HG02943 (cell line): ENCODE results near the gene GID8.

Experiments used
- ATAC-seq: cut with Tn5 transposase; IDR thresholded peaks from one replicate; pipeline ENCODE4 v1.9.1; 2021; ENCODE audit warnings: mild to moderate bottlenecking, low read depth, moderate library complexity; ENCODE audit not compliant: unreplicated experiment

GID8 gene

DNA sequence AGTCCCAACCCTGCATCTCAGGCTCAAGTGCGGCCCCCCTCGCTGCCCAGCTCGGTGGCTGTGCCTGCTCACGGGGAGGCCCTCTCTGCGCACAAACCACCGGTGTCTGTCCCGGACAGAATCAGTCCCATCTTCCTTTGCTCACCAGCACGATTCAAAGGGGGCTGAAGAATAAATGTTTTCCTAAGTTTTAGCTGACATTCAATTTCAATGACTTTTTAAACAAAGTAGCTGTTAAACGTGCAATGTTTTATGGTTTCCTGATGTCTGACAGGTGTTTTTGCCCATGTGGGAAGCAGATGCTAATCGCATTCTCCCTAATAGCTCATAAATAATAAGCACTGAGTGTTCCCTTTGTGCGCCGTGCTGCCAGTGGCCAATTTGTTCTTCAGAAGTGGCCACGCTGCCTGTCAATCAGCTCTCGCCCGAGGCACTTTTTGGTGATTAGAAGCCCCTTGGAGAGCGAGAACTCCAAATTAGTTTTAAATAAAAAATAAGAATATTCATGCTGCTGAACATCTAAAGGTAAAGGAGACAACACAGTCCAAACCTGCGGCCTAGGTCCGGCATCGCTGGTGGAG, 42.5 kb downstream of the GID8 start:
- no peak for ATAC-seq

DNA sequence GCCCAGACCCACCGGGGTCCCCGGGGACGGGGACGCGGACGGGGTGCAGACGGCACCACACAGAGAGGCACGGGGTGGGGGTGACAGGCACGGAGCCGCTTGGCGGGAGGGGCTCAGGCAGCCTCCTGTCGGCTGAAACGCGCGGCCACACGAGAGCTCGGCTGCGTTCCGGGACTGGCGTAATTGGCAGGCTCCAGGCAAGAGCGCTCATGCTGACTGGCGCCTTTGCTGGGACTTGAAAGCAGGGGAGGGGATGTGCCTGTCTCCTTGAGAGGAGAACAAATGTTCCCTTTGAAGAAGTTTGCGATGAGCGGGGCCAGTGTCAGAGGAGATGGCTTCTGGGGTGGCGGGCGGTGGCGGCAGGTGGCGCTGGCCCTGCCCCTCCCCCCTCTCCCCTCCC, 43.0 kb downstream of the GID8 start:
- no peak for ATAC-seq

DNA sequence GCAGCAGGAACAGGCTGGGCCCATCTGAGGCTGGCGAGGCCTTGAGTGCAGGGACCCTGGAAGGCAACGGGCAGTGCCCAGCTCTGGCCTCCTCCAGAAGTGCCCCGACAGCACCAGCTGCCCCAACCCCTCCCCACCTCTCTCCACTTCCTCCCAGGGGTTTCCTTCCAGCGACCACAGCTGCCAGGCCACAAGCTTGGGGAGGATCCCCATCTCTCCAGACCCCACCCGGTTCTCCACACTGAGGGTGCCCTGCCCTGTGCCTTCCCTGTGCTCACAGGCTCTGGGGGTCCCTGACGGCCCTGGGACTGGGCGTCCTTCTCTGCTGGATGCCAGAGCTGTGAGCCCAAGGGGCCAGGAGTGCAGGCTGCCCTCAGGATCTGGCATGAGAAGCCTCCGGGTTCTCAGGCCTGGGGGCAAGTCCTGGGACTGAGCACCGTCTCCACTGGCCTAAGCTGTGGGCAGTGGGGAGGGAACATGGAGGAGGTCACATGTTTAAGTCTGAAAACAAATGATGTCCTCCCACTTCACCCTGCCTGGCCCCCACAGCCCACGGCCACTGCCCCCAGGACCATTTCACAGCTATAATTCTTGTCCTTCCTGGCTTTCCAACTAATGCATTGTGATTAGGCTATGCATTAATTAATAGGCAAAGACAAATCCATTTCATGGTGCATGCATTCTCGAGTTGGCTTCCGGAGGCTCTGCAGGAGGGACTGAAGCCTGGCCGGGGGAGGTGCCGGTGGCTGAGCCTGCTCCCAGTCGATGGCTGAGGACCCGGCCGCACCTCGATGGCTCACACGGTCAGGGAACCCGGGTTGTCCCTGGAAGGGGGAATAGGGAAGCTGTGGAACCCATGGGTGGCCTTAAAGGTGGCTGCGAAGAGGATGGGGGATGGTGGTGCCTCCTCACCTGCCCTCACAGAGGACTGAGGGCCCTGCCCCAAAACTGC, 44.5 kb downstream of the GID8 start:
- ATAC-seq = no peak

DNA sequence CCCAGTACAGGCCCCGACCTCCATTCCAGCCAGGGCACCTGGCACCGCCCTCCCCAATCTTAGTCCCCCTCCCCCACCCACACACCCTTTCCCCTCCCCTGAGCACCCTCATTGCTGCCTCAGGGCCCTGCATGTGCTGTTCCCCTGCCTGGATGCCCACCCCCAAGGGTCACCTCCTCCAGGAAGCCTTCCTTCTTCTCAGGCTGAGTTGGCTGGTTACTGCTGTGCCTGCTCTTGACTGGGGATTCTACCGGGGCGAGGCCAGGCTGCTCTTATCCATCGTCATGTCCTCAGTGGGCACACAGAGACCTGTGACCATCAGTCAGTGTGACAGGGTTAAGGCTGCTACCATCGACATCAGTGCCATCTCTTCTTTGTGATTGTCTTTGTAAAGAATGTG, 45.3 kb downstream of the GID8 start:
- no peak for ATAC-seq

DNA sequence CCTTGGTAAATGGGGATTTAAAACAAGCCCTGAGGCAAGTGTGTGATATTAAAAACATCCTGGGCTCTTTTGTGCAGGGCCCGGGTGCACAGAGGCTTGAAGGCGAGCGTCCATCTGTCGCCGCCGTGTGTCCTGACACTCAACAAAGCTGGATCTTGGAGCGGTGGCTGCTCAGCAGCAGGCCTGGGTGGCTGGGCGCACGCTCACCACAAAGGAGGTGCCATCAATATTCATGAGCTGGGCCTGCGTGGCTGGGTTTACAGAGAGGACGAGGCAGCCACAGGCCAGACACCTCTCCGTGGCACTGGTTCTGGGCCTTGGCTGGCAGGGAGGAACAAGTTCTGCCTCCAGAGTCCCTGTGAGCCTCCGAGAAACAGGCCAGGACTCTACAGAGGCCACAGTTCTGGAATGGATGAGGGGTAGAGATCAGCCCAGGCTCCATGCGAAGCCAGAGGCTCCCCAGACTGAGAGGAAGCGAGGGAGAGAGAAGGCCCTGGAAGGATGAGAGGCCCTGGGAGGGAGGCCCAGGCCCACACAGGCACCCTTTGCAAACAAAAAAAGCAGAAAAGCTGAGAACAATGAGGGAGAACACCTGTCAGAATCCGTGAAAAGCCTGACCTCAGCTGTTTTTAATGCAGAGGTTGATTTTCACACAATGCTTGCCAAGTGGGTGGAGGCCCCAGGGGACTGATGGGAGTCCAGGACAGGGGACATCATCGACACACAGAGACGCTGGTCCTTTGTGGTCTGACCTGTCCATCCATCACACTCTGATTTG, 46.9 kb downstream of the GID8 start:
- no peak for ATAC-seq

DNA sequence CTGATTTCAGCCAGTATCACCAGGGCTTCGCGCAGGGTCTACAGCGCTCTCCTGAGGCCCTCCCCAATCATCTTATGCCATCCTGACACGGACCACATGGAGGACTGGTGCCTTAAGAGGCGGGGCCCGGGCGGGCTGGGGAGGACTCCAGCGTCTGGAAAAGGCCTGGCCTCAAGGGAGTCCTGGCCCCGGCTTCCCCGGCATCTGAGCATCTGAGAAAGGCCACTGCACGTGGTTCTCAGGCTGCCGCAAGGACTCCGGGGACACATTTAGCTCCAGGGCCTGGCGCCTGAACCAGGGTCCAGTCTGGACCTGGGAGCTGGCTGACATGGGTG, 47.5 kb downstream of the GID8 start:
- no peak for ATAC-seq

DNA sequence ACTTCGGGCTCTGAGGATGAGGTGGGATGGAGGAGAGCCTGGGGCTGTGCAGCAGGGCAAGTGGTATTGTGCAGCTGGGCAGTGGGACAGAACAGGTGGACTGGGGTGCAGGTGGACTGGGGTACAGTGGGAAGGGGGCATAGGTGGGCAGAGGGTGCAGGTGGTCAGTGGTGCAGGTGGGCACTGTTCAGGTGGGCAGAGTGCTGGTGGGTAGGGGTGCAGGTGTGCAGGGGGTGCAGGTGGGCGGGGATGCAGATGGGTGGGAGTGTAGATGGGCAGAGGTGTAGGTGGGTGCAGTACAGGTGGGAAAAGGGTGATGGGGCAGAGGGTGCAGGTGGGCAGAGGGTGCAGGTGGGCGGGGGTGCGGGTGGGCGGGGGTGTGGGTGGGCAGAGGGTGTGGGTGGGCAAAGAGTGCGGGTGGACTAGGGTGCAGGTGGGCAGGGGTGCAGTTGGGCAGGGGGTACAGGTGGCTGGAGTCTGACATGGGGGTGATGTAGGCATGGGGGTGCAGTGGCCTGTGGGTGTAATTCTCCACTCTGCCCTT, 48.4 kb downstream of the GID8 start:
- ATAC-seq = no peak

DNA sequence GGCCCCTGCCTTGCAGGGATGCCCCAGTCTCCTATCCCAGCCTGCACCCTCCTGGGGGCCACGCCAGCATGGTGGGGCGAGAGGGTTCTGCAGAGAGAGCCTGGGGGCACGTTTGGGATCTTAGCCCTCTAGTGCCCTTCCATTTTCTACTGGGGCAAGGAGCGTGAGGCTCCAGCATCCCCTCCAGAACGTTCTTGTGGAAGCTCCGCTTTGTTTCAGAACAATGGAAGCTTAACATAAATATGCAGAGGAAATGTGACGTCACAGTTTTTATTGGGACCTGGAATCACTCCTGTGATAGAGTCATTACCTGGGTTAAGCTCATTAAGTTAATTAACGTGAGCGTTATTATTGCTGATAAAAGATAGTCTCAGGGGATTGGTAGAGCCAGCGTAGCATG, 49.2 kb downstream of the GID8 start:
- no peak for ATAC-seq

DNA sequence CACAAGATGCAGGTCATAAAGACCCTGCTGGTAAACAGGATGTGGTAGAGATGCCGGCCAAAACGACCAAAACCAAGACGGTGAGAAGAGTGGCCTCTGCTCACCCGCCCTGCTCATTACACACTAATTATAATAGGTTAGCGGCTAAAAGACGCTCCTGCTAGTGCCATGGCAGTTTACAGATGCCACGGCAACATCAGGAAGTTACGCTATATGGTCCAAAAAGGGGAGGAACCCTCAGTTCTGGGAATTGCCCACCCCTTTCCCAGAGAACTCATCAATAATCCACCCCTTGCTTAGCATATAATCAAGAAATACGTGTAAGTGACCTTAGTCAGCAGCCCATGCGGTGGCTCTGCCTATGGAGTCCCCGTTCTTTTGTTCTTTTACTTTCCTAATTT, 51.3 kb downstream of the GID8 start:
- no peak for ATAC-seq

DNA sequence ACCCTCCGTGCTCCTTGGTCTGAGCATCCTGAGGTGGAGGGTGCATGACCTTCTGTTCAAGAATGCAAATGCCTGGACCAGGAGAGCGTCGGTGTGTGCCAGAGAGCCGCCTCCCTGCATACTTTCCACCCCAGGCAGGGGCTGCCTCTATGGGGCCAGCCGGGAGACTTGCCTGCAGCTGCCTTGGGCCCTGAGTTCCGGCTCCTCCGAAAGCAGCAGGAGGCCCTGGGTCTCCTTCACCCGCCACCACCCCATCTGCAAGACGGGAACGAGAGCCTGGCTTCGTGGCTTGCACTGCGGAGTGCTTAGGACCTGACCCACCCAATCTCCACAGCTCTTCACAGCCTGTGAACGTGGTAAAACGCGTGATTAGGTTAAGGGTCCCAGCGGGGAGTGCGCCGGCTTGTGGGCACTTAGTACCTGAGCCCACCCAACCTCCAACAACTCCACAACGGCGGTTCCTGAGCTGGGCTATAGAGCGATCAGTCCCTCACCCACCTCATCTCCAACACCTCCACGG, 52.4 kb downstream of the GID8 start:
- ATAC-seq = no peak

DNA sequence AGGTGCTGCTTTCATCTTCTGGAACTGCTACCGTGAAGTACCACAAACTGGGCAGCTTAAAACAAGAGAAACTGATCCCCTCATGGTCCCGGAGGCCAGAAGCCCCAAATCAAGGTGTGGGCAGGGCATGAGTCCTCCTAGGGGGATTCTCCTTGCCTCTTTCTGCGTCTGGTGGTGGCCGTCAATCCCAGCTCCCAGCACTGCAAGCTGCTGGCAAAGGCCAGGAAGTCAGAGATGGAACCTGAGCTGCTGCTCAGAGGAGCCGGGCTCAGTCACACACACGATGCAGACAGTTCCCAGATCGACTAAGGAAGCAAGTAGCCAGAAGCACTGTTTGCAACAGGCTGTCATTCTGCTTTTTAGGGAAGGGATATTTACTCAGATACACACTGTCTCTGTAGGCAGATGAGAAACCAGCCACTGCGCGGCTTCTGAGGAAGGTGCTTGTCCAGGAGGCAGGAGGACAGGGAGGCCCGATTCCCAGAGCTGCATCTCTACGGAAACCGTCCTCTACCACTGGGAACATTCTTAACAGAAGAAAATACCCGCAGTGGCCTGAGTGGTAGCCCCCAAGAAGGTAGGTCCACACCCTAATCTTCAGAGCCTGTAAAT, 53.4 kb downstream of the GID8 start:
- ATAC-seq = no peak

DNA sequence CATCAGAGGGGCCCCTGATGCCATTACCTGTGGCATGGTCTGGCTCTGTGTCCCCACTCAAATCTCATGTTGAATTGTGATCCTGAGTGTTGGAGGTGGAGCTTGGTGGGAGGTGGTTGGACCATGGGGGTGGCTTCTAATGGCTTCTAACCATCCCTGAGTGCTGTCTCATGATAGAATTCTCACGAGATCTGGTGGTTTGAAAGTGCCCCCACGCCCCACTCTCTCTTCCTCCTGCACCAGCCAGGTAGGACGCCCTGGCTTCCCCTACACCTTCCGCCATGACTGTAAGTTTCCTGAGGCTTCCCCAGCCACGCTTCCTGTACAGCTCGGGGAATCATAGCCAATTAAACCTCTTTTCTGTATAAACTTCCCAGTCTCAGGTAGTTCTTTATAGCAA, 53.9 kb downstream of the GID8 start:
- ATAC-seq = no peak

DNA sequence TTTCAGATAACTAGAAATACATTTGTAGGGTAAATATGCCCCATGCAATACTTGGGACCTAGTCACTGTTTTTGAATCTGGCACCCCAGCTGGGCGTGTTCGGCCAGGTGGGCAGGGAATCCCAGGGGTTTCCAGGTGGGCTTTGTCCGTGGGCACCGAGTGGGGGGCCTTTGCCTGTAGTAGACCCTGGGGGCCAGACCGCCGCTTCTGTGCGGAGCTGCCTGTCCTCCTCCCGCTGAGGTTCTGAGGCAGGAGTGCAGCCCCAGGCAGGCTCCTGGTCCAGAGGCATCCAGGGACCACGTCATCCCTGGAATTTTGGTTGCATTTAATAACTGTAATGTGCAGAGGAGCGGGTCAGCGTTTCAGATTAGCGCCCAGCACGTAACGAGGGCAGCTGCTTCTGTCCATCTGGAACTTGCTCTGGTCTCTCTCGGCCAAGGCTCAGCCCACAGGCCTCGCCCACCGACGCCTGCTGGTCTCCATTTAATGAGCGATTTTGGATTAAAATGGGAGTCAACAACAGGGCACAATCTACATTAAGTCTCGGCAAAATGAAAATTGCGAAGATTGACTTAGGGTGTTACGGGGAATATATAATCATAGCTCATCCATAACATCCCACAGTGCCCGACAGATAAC, 56.0 kb downstream of the GID8 start:
- no peak for ATAC-seq

DNA sequence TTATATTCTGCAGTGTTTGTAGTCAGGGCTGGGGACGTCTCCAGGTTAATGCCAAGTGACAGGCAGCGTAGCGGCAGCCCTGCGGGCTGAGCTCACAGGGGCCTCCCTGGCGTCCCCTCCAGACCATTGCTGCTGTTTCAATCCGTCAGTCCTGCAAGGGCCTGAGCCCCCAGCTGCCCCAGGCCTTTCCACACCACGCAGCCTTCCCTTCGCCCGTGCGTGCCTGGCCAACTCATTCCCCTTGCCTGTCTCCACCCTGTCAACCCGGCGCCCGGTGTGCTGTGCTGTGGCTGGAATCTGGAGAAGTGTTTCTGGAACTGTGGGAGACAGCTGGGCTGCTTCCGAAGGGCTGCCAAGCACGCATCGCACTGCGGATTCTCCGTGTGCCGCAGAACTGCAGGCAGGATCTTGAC, 56.9 kb downstream of the GID8 start:
- no peak for ATAC-seq

DNA sequence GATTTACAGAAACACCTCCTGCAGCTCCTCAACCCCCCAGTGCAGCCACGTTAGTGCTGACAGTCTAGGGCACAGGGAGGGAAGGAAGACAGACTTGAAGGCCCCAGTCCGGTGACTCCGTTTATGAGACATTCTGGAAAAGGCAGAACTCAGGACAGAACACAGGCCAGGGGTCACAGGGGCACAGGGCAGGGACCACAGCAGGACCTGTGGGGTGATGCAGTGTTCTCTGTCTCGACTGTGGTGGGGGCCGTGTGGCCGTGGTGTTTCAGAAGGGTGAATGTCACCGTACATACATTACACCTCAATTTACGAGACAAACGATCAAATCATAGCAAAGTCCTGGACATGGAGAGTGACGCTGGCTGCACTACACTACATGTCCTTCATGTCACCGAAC, 57.5 kb downstream of the GID8 start:
- ATAC-seq = no peak

DNA sequence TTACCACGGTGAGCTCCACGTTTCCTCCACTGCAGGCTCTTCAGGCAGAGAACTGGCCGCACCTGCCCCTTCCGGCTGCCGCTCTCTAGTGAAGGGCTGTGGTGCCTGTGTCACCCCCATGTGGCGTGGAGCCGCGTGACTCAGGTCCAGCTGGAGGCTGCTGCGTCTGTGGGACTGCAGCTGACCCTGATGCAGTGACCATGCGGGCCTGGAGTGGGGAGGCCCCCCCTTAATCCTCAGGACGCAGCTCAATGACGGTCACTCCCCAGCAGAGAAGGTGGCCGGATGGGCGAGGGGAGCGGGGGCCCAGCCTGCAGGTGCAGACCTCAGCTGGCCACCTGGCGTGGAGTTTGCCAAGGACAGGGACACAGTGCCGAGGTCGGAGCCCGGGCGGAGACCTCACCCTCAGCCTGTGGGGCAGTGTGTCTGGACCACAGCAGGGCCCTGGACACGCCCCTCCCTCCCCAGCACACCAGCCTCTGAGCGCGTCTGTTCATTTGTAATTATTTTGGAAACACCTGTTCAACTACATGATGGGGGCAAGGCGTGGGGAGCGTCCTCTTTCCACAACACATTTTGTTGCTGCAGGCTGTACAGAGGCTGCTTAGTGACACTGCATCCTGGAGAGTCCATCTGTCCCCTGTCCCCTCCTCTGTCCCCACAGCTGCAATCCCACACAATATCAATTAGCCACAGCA, 58.1 kb downstream of the GID8 start:
- ATAC-seq = no peak

DNA sequence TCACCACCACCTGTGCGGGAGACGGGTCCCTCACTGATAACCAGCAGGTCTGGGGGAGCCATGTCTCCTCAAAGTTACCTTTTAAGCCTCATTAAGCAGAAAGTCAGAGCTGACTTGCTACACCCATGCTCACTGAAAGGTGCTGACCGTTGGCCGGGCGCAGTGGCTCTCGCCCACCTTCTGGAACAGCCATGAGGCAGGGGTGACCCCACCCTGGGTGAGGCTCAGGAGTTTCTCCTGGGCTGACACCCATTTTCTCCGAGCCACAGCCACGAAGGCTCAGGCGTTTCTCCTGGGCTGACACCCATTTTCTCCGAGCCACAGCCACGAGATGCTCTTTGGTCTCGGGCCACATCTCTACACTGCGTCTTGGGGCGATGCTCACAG, 58.6 kb downstream of the GID8 start:
- no peak for ATAC-seq

DNA sequence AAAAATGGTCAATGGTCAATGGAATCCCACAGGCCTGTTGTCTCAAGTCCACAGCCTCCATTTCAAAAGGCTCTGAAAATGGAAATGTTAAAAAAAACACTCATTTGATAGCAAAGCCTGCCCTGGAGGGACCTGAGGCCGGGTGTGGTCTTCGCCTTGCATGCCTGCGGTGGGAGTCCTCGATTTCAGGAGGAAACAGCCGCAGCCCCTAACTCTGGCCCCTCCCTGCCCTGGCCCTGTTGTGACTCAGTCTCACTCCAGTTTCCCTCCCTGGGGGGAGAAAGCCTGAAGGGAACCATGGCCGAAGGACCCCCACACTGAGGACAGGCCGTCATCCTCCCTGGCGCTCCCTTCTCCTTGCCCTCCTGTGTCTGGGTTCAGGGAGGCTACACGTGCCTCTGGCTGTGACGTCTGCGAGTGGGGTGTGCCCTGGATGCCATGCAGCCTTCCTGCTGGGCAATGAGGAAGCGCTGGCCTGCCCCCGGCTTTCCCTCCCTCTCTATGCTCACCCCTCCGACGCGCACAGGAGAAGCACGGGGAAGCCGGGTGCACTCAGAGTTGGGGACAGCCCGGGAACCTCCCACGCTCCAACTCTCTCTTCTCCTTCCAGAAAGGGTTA, 59.6 kb downstream of the GID8 start:
- ATAC-seq = no peak
